ENCODE results near the gene WDR31.
A peak's percentile ranks its signal among the peaks of the same experiment; 100 is the strongest.
"Not testable (repeated sequence)": the region's sequence is repeated elsewhere in the genome, so short reads cannot be mapped to it uniquely, and the experiment has no call there.

Gene WDR31

DNA sequence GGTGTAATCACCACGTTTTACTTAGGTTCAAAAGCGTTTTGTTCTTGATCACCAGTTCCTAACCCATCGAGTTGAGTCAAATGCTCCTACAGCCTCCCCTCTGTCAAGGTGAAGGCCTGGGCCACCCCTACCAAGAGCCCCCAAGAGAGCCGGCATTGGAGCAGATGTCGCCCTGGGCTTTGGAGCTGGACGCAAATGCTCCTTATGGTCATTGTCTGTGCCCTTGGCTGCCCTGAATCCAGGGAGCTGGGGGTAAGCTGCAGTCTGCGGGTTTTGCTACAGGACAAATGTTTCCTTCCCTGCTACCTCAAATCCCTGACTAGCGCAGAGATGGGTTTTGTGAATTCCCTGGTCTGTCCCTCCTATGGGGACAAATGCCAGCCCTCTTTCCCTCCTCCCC lies 41.8 kb downstream of the WDR31 start:
- no peak for DNase-seq (ENCODE audit: low spot score)

DNA sequence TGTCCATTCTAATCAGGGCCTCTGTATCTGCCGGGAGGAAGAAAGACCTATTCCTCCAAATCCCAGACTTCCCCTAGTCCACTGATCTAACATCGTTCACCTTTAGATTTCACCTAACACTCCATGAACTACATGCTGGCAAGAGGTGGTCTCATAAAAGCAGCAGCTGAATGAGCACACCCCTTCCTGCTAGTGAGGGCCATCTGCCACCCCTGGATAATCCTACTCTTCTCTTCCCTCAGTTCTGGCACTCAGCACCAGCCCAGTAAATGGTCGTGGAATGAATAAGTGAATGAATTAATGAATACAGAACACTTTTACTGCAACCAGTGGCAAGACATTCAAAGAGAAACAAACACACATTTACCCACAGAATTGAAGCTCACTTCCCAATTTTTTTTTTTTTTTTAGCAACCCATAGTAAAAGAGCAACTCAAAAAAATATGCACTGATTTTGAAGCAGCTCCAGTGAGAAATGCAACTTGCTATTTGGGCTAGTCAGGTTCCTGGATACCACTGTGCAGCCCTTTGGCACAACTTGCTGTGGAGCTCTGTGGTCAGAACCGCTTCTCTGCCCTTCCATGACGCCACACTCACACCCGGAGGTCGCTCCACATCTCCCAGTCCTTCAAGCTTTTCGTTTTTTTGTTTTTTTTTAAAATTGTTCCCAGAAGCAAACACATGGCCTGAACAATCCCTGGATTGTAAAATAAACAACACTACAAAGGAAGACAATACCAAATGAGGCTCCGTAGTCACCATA lies 43.1 kb downstream of the WDR31 start:
- no peak for DNase-seq (ENCODE audit: low spot score)

DNA sequence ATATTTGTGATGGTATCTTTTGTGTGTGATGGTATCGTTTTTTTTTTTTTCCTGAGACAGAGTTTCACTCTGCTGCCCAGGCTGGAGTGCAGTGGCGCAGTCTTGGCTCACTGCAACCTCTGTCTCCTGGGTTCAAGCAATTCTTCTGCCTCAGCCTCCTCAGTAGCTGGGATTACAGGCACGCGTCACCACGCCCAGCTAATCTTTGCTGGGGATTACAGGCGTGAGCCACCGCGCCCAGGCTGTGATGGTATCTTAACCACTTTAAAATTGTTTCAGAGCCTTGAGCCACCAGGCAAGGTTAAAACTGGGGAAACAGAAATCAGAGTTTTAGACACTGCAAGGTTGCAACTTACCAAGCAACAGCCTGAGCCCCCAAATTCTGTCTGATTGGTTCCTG lies 43.8 kb downstream of the WDR31 start:
- not testable (repeated sequence) for DNase-seq (ENCODE audit: low spot score)

DNA sequence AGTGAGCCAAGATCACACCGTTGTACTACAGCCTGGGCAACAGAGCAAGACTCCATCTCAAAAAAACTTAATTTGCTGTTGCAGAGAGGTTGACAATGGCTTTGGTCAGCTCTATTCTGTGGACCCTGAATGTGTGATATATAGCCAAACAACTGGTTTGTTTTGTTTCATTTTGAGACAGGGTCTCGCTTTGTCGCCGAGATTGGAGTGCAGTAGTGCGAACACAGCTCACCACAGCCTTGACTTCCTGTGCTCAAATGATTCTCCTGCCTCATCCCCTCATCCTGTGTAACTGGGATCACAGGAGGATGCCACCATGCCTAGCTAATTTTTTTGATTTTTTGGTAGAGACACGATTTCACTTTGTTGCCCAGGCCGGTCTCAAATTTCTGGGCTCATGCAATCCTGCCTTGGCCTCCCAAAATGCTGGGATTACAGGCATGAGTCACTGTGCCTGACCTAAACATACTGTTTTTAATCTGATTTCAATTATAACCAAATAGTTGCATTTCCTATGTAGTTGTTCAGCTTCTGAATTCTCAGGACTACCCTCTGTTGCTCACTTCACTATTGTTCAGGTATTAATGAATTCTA lies 46.7 kb downstream of the WDR31 start:
- no peak for DNase-seq (ENCODE audit: low spot score)

DNA sequence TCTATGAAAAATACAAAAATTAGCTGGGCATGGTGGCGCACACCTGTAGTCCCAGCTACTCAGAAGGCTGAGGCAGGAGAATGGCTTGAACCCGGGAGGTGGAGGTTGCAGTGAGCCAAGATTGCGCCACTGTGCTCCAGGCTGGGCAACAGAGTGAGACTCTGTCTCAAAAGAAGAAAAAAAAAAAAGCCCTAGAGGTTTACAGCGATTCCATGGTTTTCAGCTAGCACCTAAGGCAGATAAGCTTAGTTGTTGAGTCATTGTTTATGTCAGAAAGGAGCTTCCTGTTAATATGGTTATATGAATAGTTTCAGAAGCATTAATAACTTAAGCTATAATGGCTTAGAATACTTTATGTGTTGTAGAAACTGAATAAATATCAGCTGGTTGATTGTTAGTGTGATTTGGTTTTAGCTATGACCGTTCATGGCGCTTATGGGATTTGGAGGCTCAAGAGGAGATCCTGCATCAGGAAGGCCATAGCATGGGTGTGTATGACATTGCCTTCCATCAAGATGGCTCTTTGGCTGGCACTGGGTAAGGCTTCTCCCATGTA lies 49.9 kb downstream of the WDR31 start:
- no peak for DNase-seq (ENCODE audit: low spot score)

DNA sequence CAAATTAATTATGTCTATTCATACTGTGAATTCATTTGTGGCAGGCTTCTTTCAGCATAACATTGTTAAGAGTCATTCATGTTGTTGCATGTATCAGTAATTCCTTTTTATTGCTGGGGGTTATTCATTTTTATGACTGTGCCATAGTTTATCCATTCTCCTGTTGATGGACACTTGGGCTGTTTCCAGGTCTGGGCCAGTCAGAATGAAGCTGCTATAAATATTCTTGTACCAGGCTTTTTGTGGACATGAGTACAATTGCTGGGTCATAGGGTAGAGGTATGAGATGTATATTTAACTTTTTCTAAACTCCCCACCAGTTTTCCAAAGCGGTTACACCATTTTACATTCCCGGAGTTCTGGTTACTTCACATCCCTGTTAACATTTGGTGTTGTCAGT lies 51.0 kb downstream of the WDR31 start:
- DNase-seq (ENCODE audit: low spot score) = no peak

DNA sequence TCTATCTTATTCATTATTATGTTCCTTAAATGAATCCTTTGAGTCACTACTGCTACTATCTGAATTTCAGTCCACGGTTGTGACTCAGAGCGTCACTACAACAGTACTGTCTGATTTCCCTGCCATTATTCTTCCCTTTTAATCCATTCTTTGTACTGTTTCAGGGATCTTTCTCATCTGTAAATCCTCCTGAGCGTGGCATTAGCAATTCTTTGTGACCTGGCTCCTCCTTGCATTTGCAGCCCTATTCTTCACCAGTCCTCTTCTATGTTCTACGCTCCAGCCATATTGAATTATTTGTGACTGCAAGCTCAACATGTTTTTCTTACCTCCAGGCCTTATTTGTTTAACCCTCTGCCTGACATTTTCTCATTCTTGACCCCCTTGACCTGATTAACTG lies 58.7 kb downstream of the WDR31 start:
- no peak for DNase-seq (ENCODE audit: low spot score)

DNA sequence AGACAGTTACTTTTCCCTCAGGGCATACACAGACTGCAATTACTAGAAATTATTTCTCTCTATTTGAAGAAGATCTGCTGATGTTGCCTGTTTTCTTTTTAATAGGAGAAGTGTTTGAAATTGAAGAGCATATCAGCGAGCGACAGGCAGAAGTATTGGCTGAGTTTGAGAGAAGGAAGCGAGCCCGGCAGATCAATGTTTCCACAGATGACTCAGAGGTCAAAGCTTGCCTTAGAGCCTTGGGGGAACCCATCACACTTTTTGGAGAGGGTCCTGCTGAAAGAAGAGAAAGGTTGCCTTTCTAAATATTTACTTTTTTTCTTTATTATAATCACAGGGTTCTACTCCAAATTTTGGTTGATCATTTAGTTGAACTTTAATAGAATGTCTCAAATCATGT lies 61.2 kb downstream of the WDR31 start:
- DNase-seq (ENCODE audit: low spot score) = no peak

DNA sequence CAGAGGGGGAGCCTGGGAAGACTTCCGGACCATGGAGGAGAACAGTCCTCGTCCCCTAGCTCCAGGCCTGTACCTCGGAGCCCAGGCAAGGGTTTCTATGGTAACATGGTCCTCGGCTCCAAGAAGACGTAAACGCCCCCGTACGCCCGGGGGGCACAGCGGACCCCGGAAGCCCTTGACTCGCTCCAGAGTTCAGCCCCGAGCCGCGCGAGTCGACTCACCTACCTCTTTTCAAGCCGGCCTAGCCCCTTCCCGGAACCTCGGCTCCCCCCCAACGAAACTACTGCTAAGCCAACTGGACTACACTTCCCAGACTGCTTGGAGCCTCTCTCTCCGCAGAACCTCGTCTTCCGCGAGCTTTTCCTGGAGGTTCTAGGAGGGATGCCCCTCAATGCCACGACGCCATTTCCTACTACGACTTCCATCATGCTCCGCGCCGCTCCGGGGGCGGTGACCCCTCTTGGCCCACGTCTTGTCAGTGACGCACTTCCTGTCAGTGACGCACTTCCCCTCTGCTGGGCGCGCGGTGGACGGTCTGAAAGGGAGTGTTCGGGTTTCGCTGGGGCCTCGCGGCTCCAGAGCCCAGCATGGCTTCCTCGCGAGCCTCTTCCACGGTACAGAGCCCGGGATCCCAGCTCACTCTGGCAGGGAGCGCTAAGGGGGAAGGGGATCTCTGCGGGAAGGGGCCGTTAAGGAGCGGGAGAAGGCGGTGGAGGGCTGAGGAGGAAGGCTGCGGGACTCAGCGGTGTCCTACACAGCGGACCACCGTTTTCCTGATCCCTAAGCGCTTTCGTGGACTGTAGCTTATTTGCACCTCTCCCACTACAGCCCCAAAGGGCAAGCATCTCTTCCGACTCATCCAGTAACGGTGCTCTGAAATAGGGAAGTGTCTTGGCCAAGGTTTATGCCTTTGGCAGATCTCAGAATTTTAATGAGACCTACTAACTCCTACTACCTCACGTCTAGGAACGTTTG lies 64.6 kb downstream of the WDR31 start, which contains the start of the genes CDC26 and PRPF4:
TSS of gene CDC26 (minus strand) at position 416 of the 975 bp plus-strand sequence. CDS start 3,065 bp downstream, outside the sequence.
TSS of gene PRPF4 (plus strand) at position 502 of the 975 bp plus-strand sequence. CDS start at position 588, 86 bp downstream.
- DNase-seq (ENCODE audit: low spot score) = peak; percentile 98

DNA sequence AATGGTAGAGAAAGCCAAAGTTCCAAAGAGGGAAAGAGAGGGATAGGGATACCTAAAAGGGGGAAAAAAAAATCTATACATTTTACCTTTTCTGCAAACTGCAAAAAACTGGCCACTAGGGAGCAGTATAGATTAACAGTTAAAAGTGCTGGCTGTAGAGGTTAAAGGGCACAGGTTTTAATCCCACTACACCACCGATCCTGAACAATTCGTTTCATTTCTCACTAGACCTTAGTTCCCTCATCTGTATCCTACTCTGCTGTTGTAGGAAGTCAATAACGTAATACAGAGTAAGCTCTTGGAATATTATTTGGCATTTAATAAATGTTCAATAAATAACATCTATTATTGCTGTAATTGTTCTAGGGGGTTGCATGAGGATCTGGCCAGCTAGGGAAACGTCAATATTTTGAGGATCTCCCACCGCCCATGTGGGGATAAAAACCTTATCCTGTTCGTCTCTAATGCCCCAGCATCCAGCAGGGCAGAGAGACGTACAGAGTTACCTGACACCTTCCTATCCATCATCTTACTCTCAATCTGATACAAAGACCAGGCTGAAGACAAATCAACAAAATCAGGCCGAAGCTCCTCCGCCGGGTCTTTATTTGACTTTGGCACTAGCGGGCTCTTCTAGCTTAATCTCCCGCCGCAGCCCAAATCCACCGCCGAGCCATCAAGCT lies 65.5 kb downstream of the WDR31 start:
- DNase-seq (ENCODE audit: low spot score) = peak; percentile 86

DNA sequence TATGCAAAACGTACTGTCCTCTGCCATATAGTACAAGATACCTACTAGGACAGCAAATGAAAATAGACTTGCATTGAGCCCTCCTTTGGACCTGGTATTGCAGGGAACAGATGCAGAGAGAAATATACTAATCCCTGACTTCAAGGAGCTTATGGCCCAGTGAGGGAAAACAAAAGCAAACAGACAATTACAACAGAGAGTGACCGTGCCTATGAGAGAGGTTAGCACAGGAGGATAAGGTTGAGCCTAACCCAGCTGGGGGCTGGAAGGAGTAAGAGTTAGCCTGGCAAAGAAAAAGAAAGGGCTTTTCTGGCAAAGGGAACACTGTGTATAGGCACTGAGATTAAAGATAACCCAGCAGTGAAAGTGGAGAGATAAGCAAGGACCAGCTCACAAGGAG lies 70.2 kb downstream of the WDR31 start:
- DNase-seq (ENCODE audit: low spot score) = no peak

DNA sequence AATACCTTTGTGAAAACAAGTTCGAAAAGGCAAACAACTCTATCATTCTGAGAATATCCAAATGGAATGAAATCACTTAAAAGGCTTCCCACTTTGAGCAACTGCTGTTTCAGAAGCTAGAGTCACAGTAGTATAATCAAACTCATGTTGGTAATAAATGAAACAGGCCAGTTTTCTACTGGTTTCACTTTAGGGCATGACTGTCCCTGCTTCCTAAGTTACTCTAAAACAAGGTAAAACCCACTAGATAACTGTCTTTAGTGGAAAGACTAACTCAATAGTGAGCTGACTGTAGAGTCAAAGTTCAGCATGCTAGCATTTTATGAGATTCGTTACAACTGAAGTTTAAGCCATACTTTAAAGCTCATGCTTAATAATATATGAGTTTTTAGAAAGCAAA lies 70.7 kb downstream of the WDR31 start:
- no peak for DNase-seq (ENCODE audit: low spot score)

DNA sequence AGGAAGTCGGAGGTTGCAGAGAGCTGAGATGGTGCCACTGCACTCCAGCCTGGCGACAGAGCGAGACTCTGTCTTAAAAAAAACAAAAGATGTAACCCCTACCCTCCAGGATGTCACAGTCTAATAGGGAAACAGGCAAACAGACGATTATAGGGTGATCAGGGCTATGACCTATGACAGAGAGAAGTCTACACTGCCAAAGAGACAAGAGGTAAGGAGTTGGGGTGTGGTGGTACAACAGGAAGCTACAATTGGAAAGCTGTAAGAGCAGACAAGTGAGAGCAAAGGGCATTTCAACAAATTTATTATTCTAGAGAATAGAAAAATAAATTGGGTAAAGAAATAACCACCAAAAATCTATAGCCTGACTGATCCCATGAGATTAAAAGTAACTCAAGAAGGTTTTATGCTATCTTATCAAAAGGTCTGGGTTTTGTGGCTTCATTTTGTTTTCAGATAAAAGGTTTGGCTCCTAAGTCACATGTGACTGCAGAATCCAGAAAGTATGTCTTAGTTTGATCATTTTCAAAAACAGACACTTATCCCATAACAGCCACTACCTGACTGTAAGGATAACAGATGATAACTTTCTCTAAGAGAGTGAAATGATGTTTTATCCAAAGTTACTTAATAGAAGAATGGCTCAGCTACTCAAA lies 72.0 kb downstream of the WDR31 start:
- DNase-seq (ENCODE audit: low spot score) = no peak

DNA sequence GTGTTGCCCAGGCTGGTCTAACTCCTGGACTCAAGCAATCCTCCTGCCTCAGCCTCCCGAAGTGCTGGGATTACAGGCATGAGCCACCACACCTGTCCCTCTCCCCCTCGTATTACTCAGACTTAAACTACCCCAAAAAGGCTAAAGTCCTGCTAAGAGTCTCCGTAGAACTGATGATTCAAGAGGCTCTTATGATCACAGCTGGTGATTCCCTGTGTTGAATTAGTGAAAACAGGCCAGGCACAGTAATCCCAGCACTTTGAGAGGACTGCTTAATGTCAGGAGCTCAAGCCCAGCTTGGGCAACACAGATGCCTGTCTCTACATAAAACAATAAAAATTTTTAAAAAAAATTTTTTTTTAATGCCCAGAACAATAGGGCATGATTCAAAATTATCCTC lies 73.9 kb downstream of the WDR31 start:
- DNase-seq (ENCODE audit: low spot score) = no peak
